ENCODE results near the gene FAM133A. TPM values are rescaled to one million over a fixed set of nuclear protein-coding genes. Genes with fewer than 3 reads are reported as not detected.

The FAM133A gene
- total and polyA plus RNA-seq, 2 experiments from 2014 or later, result 0.07 to 0.93 TPM

- H3K4me3 ChIP-seq, result no peak overlapping the region
- H3K27ac ChIP-seq, result no peak overlapping the region
- DNase-seq (ENCODE audit: low spot score), result no peak
- TF ChIP-seq EZH2phosphoT487 (IDR thresholded peaks at IDR 0.05; ENCODE audit: low read depth, severe bottlenecking, unreplicated experiment), result no peak
- no peak for TF ChIP-seq EZH2 (IDR thresholded peaks at IDR 0.05; ENCODE audit: borderline replicate concordance)
- no peak for TF ChIP-seq CTCF (IDR thresholded peaks at IDR 0.05; ENCODE audit: poor library complexity)
- no peak overlapping the region for H2AFZ ChIP-seq
- no peaks in the 10 kb centered on the region for H3K36me3 ChIP-seq (replicated peaks; ENCODE audit: insufficient read depth, low read depth)
- no peaks in the 10 kb centered on the region for H3K27me3 ChIP-seq
- H3K4me1 ChIP-seq (ENCODE audit: insufficient read depth), result no peaks in the 10 kb centered on the region
- no peaks in the 10 kb centered on the region for H3K79me2 ChIP-seq
- no peak overlapping the region for H3K4me2 ChIP-seq
- WGBS (ENCODE audit: low lambda C conversion rate, missing lambda C conversion rate), result 96% methylated on average over 4 of the region's 4 CpGs
- H4K20me1 ChIP-seq (ENCODE audit: insufficient read depth, poor library complexity, severe bottlenecking), result no peaks in the 10 kb centered on the region
- no peaks in the 10 kb centered on the region for H3K9me2 ChIP-seq (replicated peaks; ENCODE audit: insufficient read depth)
- H3K9me3 ChIP-seq (ENCODE audit: low read depth), result no peaks in the 10 kb centered on the region
These were observed 37.1 kb downstream of the FAM133A start for GRCh38 chrX:93711076-93711475.

GRCh38 chrX:93741811-93742210 is 67.8 kb downstream of the FAM133A start:
- H3K9me2 ChIP-seq (replicated peaks; ENCODE audit: insufficient read depth), result no peaks in the 10 kb centered on the region

GRCh38 chrX:93760163-93760562 is 86.2 kb downstream of the FAM133A start:
- Histone ChIP-seq H3K79me2 (no peaks in the 10 kb centered on the region), H3K9me2 (replicated peaks; ENCODE audit: insufficient read depth) (no peaks in the 10 kb centered on the region), H4K20me1 (ENCODE audit: insufficient read depth, poor library complexity, severe bottlenecking) (no peaks in the 10 kb centered on the region), H3K4me3 (no peak overlapping the region), H3K27me3 (no peaks in the 10 kb centered on the region), H3K4me1 (ENCODE audit: insufficient read depth) (no peaks in the 10 kb centered on the region), H3K36me3 (replicated peaks; ENCODE audit: insufficient read depth, low read depth) (no peaks in the 10 kb centered on the region), H2AFZ (no peak overlapping the region), H3K4me2 (no peak overlapping the region), H3K9me3 (ENCODE audit: low read depth) (no peaks in the 10 kb centered on the region), H3K27ac (no peak overlapping the region)
- 89% methylated on average over 5 of the region's 5 CpGs for WGBS (ENCODE audit: low lambda C conversion rate, missing lambda C conversion rate)
- no peak for TF ChIP-seq CTCF (IDR thresholded peaks at IDR 0.05; ENCODE audit: poor library complexity)
- no peak for TF ChIP-seq EZH2phosphoT487 (IDR thresholded peaks at IDR 0.05; ENCODE audit: low read depth, severe bottlenecking, unreplicated experiment)
- TF ChIP-seq EZH2 (IDR thresholded peaks at IDR 0.05; ENCODE audit: borderline replicate concordance), result no peak
- no peak for DNase-seq (ENCODE audit: low spot score)

More at GRCh38 chrX:93741811-93742210, 67.8 kb downstream of the FAM133A start:
- no peaks in the 10 kb centered on the region for H3K27me3 ChIP-seq
- H3K36me3 ChIP-seq (replicated peaks; ENCODE audit: insufficient read depth, low read depth), result no peaks in the 10 kb centered on the region
- no peak overlapping the region for H3K4me3 ChIP-seq
- H3K9me3 ChIP-seq (ENCODE audit: low read depth), result no peaks in the 10 kb centered on the region
- no peak overlapping the region for H2AFZ ChIP-seq
- H4K20me1 ChIP-seq (ENCODE audit: insufficient read depth, poor library complexity, severe bottlenecking), result no peaks in the 10 kb centered on the region
- TF ChIP-seq EZH2 (IDR thresholded peaks at IDR 0.05; ENCODE audit: borderline replicate concordance) (no peak), EZH2phosphoT487 (IDR thresholded peaks at IDR 0.05; ENCODE audit: low read depth, severe bottlenecking, unreplicated experiment) (no peak), CTCF (IDR thresholded peaks at IDR 0.05; ENCODE audit: poor library complexity) (no peak)
- no peak overlapping the region for H3K27ac ChIP-seq
- no peak for DNase-seq (ENCODE audit: low spot score)
- H3K4me2 ChIP-seq, result no peak overlapping the region
- H3K79me2 ChIP-seq, result no peaks in the 10 kb centered on the region
- no peaks in the 10 kb centered on the region for H3K4me1 ChIP-seq (ENCODE audit: insufficient read depth)

Other genes with a start within 250 kb of the FAM133A start
- 37.9 and 38.8 TPM in 2 replicates for gene NAP1L3, start 628 bp upstream of the FAM133A start, total RNA-seq
- gene NAP1L3, start 628 bp upstream of the FAM133A start, polyA plus RNA-seq, result 26.7 and 32.3 TPM in 2 replicates